Heart left ventricle (tissue), 16 donors: ENCODE results near the gene RFT1. TPM values are rescaled to one million over a fixed set of nuclear protein-coding genes. Genes with fewer than 3 reads are reported as not detected.

ENCODE experiments used
- ATAC-seq, 4 donors: fragments of 200-7000 bp; cut with Tn5 transposase; one replicate each; pipeline ENCODE4 v1.9.1; 2020 to 2022; ENCODE audit warnings: moderate library complexity in 4 of 4, mild to moderate bottlenecking in 3 of 4, moderate number of reproducible peaks in 1 of 4
- DNase-seq, 5 donors: peaks; one replicate each; pipeline ENCODE4 v3.0.0-alpha.2; 2020
- H3K27ac ChIP-seq, 12 donors: fragments of 200-600 bp; sonication (generic) in 4 of 12; one replicate each; pipeline versions ENCODE4 v1.5.0 to v1.8.0; 2016 to 2022; ENCODE audit warnings: mild to moderate bottlenecking in 2 of 12
- H3K27me3 ChIP-seq, 9 donors: fragments of 200-600 bp; sonication (generic) in 2 of 9; one replicate each; pipeline versions ENCODE4 v1.5.1 to v1.8.0; 2016 to 2022; ENCODE audit warnings: mild to moderate bottlenecking in 3 of 9
- H3K36me3 ChIP-seq, 9 donors: fragments of 200-600 bp; sonication (generic) in 2 of 9; one replicate each; pipeline versions ENCODE4 v1.5.0 to v1.8.0; 2018 to 2022; ENCODE audit warnings: mild to moderate bottlenecking in 2 of 9
- H3K4me1 ChIP-seq, 12 donors: fragments of 200-600 bp; sonication (generic) in 4 of 12; one replicate each; pipeline versions ENCODE4 v1.5.0 to v1.8.0; 2016 to 2022; ENCODE audit warnings: mild to moderate bottlenecking in 3 of 12
- H3K4me3 ChIP-seq, 12 donors: fragments of 200-600 bp; sonication (generic) in 4 of 12; one replicate each; pipeline versions ENCODE4 v1.5.0 to v1.8.0; 2017 to 2022; ENCODE audit warnings: mild to moderate bottlenecking in 9 of 12, moderate library complexity in 4 of 12
- H3K9me3 ChIP-seq, 12 donors: fragments of 200-600 bp; sonication (generic) in 4 of 12; one replicate each; pipeline versions ENCODE4 v1.5.0 to v1.8.0; 2016 to 2022; ENCODE audit warnings: mild to moderate bottlenecking in 1 of 12
- POLR2A ChIP-seq, 2 donors: fragments of 450-650 bp; IDR thresholded peaks; one replicate each; pipeline ENCODE4 v1.6.1; 2017; ENCODE audit warnings: antibody characterized with exemption in 2 of 2, mild to moderate bottlenecking in 2 of 2, moderate library complexity in 2 of 2
- WGBS, 4 donors: extraction: QIAGEN DNeasy Blood & Tissue Kit in 2 of 4; methylation state at CpG; one replicate each; pipeline versions ENCODE4 v1.1.5 to v1.1.7; 2013 to 2018; 5-methylcytosine and 5-hydroxymethylcytosine counted together
- intact Hi-C, 10 donors: fragments of 100-400 bp; cut with DNase I; formaldehyde crosslinking; loops; one replicate each; pipeline versions ENCODE4 v1.11.1 to v1.14.2; 2022
- polyA plus RNA-seq, 2 donors: library from polyadenylated mRNA; stranded (reverse); fragments of 200-250 nt; gene quantifications; one replicate each; pipeline ENCODE4 v1.2.3, GENCODE V29; 2013
- total RNA-seq, 9 donors: library from RNA; depleted of rRNA in 2 of 9; stranded (reverse); fragments of >200 nt in 2 of 9; fragmentation: NEBNext Ultra II Directional in 3 of 9; extraction: Animal tissue kit (Norgen Biotek cat#: 25700) in 3 of 9; gene quantifications; one replicate each; pipeline versions ENCODE4 v1.1.0 to v1.2.4, GENCODE V29; 2016 to 2023
- TF ChIP-seq, protein P1 (sequence below), 12 donors: fragments of 200-600 bp; sonication (generic) in 4 of 12; IDR thresholded peaks; one replicate each; pipeline versions ENCODE4 v1.5.0 to v1.8.0; 2018 to 2022; ENCODE audit warnings: antibody characterized with exemption in 12 of 12, mild to moderate bottlenecking in 5 of 12
- donor health status: ischemic (EF 13 %, LVEDD 7.1; RV severe dilation, severe dysfunction).
- donor health status: healthy with polysubstance abuse.
- donor health status: DM: no; HTN: yes; CAD: no.
- donor health status: DM: no; HTN: no; CAD: no.
- donor health status: ischemic (EF 25% LVEDD 6.9; RV normal size, moderate dysfunction).
- donor health status: ischemic (EF 25% LVEDD 5.7; RV mildly dilated, moderate dysfunction).
- donor health status: healthy.
- donor health status: DM: yes; HTN: yes; CAD: no.
- donor health status: ischemic (EF 35%, LVEDD 5.7; RV mildly dilated, moderate dysfunction).
- donor health status: nonischemic (EF 11% LVEDD 7.7; RV severe dilation, severe dysfunction).
- donor health status: DM: yes; HTN: yes; CAD: no.
- donor health status: PGD.
- donor health status: ischemic (EF 29% LVEDD 5.4; RV normal size, mild dysfunction).
- donor health status: nonischemic (EF 23%, LVEDD 6.1; RV moderate dilation, normal function).

The RFT1 gene
- total and polyA plus RNA-seq, 11 donors: 5.0 to 16.2 (median 8.8) TPM

GRCh38 chr3:53137221-53137620 lies 7.0 kb upstream of the RFT1 start:
- intact Hi-C loops: no loop called here
- peaks cover 0 to 30% (median 8%) of the 10 kb centered on the region in 12 donors for H3K4me1 ChIP-seq
- WGBS, 4 donors: 62 to 73% (median 67%) methylated on average over 2 of the region's 2 CpGs
- no peak overlapping the region for H3K27ac ChIP-seq
- DNase-seq (no peak), ATAC-seq (no peak)
- H3K4me3 ChIP-seq: no peak overlapping the region
- TF ChIP-seq, protein P1, sequence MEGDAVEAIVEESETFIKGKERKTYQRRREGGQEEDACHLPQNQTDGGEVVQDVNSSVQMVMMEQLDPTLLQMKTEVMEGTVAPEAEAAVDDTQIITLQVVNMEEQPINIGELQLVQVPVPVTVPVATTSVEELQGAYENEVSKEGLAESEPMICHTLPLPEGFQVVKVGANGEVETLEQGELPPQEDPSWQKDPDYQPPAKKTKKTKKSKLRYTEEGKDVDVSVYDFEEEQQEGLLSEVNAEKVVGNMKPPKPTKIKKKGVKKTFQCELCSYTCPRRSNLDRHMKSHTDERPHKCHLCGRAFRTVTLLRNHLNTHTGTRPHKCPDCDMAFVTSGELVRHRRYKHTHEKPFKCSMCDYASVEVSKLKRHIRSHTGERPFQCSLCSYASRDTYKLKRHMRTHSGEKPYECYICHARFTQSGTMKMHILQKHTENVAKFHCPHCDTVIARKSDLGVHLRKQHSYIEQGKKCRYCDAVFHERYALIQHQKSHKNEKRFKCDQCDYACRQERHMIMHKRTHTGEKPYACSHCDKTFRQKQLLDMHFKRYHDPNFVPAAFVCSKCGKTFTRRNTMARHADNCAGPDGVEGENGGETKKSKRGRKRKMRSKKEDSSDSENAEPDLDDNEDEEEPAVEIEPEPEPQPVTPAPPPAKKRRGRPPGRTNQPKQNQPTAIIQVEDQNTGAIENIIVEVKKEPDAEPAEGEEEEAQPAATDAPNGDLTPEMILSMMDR (IDR thresholded peaks at IDR 0.05): no peak
- TF ChIP-seq POLR2A (IDR thresholded peaks at IDR 0.05): no peak
- H3K36me3 ChIP-seq: no peaks in the 10 kb centered on the region
- no peaks in the 10 kb centered on the region for H3K9me3 ChIP-seq
- no peaks in the 10 kb centered on the region for H3K27me3 ChIP-seq

DNA sequence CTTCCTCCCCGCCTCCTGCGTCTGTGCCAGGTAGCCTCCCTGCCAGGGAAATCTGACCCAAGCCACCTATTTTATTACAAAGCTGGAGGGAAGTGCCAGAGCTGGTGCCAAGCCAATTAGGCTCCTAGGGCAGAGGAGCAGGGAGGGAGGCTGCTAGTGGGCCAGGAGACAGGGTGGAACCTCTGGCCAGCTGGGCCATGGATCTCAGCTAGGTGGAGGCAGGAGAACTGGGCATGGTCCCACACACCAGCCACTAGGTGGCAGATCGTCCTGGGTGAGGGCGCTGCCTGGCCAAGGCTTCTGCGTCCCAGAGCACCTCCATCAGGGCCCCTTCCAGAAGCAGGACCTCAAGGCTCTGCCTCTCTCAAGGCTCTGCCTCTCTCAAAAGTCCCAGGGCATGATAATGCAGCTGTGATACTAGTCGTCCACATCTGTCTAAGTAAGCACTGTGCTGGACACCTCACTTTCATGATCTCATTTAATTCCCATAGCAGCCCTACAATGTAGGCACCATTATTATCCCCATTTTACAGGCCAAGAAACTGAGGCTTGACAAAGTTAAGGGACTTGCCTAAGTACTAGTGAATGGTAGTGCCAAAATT lies 4.5 kb upstream of the RFT1 start:
- no peak for TF ChIP-seq POLR2A (IDR thresholded peaks at IDR 0.05)
- TF ChIP-seq, protein P1 (IDR thresholded peaks at IDR 0.05): peak; percentile 58 to 80 (median 68)
- DNase-seq (peak; percentile 63 to 87 (median 76)), ATAC-seq (peak; percentile 44 to 73 (median 68))
- Histone ChIP-seq H3K9me3 (no peaks in the 10 kb centered on the region), H3K27ac (no peak overlapping the region), H3K4me3 (no peak overlapping the region), H3K4me1 (peaks cover 0 to 24% (median 12%) of the 10 kb centered on the region in 12 donors), H3K36me3 (no peaks in the 10 kb centered on the region), H3K27me3 (no peaks in the 10 kb centered on the region)
- intact Hi-C loops: loop anchor here (1.0 to 5.0 kb wide), 4 partner anchors 26 to 63 kb away; no protein-coding TSS in a partner anchor
- WGBS, 4 donors: 32 to 53% (median 34%) methylated on average over 3 to 6 of the region's 6 CpGs

DNA sequence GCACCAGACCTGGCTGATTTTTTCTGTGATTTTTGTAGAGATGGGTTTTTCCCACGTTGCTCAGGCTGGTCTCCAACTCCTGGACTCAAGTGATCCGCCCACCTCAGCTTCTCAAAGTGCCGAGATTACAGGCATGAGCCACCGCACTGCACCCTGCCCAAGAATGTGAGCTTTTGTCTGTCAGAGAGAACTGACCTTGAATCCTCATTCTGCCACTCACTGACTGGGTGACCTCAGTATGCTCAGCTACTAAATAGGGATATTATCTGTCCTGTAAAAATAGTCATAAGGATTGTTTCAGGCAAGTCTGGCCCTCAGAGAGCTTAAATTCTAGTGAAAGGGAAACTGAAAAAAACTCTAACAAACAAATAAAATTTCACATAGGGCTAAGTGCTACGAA lies 2.1 kb upstream of the RFT1 start:
- H3K27me3 ChIP-seq: no peaks in the 10 kb centered on the region
- WGBS, 4 donors: 59 to 74% (median 67%) methylated on average over 5 of the region's 5 CpGs
- H3K27ac ChIP-seq: peak overlapping the region in 5 of 12 donors; percentile 11 to 96 (median 92)
- H3K4me1 ChIP-seq: peaks cover 0 to 36% (median 21%) of the 10 kb centered on the region in 12 donors
- no peak for TF ChIP-seq POLR2A (IDR thresholded peaks at IDR 0.05)
- TF ChIP-seq, protein P1 (IDR thresholded peaks at IDR 0.05): no peak
- intact Hi-C loops: loop anchor here in 6 of 10 donors (5.0 kb wide), 1 partner anchor 65 kb away; no protein-coding TSS in a partner anchor
- no peaks in the 10 kb centered on the region for H3K9me3 ChIP-seq
- no peaks in the 10 kb centered on the region for H3K36me3 ChIP-seq
- DNase-seq (no peak), ATAC-seq (no peak)
- H3K4me3 ChIP-seq: no peak overlapping the region

GRCh38 chr3:53131096-53131495 lies 861 bp upstream of the RFT1 start:
- Histone ChIP-seq H3K27me3 (no peaks in the 10 kb centered on the region), H3K4me3 (peak overlapping the region in 11 of 12 donors; percentile 74 to 99 (median 84)), H3K36me3 (peaks cover 0 to 10% (median 1%) of the 10 kb centered on the region in 9 donors), H3K9me3 (no peaks in the 10 kb centered on the region), H3K27ac (peak overlapping the region; percentile 71 to 96 (median 92)), H3K4me1 (peaks cover 0 to 36% (median 21%) of the 10 kb centered on the region in 12 donors)
- 81 to 94% (median 84%) methylated on average over 4 of the region's 4 CpGs for WGBS, 4 donors
- TF ChIP-seq POLR2A (IDR thresholded peaks at IDR 0.05): no peak
- TF ChIP-seq, protein P1 (IDR thresholded peaks at IDR 0.05): no peak
- no peak for DNase-seq
- ATAC-seq: no peak
- intact Hi-C loops: loop anchor here in 9 of 10 donors (2.0 to 5.0 kb wide), 3 partner anchors 28 to 66 kb away; partner anchors contain the start of gene PRKCD (in 2 of the 9)
